PFSK-1 (cell line): ENCODE data around the gene NRCAM.

Experiments used
- FOXP2 ChIP-seq: optimal IDR thresholded peaks from 2 replicates; pipeline ENCODE3; 2011; ENCODE audit warnings: borderline replicate concordance, control low read depth, inconsistent platforms; ENCODE audit not compliant: insufficient read depth; ENCODE audit errors: extremely low read length, extremely low read depth
- POLR2AphosphoS5 ChIP-seq: IDR thresholded peaks from 2 replicates; pipeline ENCODE4 v1.6.1; 2012; ENCODE audit warnings: low read depth, mild to moderate bottlenecking, control low read depth, low read length, moderate library complexity
- REST ChIP-seq, 2 experiments: IDR thresholded peaks; 2 replicates each; pipeline versions ENCODE4 v1.6.1 to v1.8.0; 2011 to 2012; ENCODE audit warnings: low read depth in 2 of 2, low read length in 2 of 2, control low read depth in 1 of 2, inconsistent platforms in 1 of 2, mild to moderate bottlenecking in 1 of 2, moderate library complexity in 1 of 2; ENCODE audit not compliant: insufficient read depth in 1 of 2
- SIN3A ChIP-seq: IDR thresholded peaks from 2 replicates; pipeline ENCODE4 v1.6.1; 2012; ENCODE audit warnings: mild to moderate bottlenecking, low read length, moderate library complexity, borderline replicate concordance; ENCODE audit not compliant: insufficient read depth
- TAF1 ChIP-seq: IDR thresholded peaks from 2 replicates; pipeline ENCODE4 v1.6.1; 2012; ENCODE audit warnings: low read length, control low read depth, borderline replicate concordance; ENCODE audit not compliant: insufficient read depth

Gene NRCAM

GRCh38 chr7:108137040-108137439, 319.2 kb downstream of the NRCAM start:
- TF ChIP-seq FOXP2 (no peak), TAF1 (no peak), SIN3A (no peak), REST (IDR thresholded peaks at IDR 0.05; ENCODE audit: insufficient read depth in 1 of 2, low read depth in 2 of 2, low read length in 2 of 2) (no peak), POLR2AphosphoS5 (no peak)

- TF ChIP-seq REST (IDR thresholded peaks at IDR 0.05; ENCODE audit: insufficient read depth in 1 of 2, low read depth in 2 of 2, low read length in 2 of 2) (no peak), TAF1 (no peak), SIN3A (no peak), FOXP2 (no peak), POLR2AphosphoS5 (no peak)
These were observed 320.0 kb downstream of the NRCAM start for GRCh38 chr7:108136191-108136688.

- no peak for TF ChIP-seq TAF1
- no peak for TF ChIP-seq REST (IDR thresholded peaks at IDR 0.05; ENCODE audit: insufficient read depth in 1 of 2, low read depth in 2 of 2, low read length in 2 of 2)
- no peak for TF ChIP-seq SIN3A
- TF ChIP-seq FOXP2, result no peak
These were observed 320.6 kb downstream of the NRCAM start for GRCh38 chr7:108135446-108136190.

- no peak for TF ChIP-seq FOXP2
- TF ChIP-seq TAF1, result no peak
- TF ChIP-seq REST (IDR thresholded peaks at IDR 0.05; ENCODE audit: insufficient read depth in 1 of 2, low read depth in 2 of 2, low read length in 2 of 2), result no peak
- no peak for TF ChIP-seq SIN3A
- TF ChIP-seq POLR2AphosphoS5, result no peak
These were observed 321.8 kb downstream of the NRCAM start for GRCh38 chr7:108134486-108134885.
